Inferior parietal cortex (tissue), 1 donor: ENCODE data around the gene BRD3OS.

Experiments
- DNase-seq: peaks from one replicate; pipeline ENCODE4 v3.0.0-alpha.2; 2016; ENCODE audit errors: extremely low spot score

BRD3OS gene

DNA sequence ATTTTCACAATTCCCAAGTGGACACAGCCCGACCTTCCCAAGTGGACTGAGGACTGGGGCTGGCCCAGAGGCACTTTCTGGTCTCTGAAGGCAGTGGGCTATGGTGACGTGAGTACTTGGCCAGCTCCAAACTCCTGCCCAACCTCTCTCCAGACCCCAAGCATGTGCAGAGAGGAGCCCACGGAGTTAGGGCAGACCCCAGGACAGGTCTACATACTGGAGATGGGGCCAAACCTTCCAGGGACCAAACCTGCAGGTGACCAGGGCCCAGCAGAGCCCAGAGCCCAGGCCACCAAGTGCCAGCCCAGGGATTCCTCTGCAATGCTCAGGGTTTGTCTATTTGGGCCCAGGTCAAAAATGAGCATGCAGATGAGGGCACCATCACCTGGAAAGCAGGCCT is 27.2 kb downstream of the BRD3OS start:
- no peak for DNase-seq

DNA sequence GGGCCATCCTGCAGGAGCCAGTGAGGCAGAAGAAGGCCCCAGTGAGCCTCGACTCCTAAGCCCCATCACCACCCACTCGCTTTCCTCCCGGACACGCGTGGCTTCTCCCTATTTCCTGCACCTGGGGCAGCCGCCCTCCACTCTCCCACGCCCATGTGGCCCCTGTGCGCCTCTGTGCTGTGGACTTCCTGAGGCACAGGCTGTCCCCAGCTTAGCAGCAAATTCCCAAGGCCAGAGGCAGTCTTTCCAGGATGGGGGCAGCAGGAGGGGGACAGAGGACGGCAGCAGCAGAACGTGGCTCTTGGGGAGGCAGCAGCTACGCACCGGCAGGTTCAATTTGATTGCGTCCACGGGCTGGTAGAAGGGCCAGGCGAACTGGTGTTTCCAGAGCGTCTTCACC is 27.7 kb downstream of the BRD3OS start:
- no peak for DNase-seq

DNA sequence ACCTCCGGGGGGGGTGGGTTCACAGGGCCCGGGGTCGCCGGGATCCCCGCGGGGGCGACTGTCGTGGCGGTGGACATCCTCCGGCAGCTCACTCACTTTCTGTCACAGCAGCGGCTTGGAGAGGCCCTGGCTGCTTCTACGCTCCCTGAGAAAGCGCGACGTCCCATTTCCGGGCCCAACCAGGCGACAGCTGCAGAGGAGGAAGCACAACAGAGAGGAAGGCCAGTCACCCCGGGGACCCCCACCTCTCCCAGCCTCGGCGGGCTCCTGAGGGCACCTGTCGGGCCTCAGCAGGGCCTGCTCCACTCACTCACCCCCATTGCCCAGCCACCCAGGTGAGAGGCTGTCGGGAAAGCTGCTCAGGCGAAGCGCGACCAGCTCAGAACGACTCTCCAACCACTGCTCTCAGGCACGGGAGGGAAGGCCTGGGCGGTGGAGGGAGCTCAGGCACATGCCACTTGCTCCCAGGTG is 28.2 kb downstream of the BRD3OS start:
- DNase-seq, result no peak

DNA sequence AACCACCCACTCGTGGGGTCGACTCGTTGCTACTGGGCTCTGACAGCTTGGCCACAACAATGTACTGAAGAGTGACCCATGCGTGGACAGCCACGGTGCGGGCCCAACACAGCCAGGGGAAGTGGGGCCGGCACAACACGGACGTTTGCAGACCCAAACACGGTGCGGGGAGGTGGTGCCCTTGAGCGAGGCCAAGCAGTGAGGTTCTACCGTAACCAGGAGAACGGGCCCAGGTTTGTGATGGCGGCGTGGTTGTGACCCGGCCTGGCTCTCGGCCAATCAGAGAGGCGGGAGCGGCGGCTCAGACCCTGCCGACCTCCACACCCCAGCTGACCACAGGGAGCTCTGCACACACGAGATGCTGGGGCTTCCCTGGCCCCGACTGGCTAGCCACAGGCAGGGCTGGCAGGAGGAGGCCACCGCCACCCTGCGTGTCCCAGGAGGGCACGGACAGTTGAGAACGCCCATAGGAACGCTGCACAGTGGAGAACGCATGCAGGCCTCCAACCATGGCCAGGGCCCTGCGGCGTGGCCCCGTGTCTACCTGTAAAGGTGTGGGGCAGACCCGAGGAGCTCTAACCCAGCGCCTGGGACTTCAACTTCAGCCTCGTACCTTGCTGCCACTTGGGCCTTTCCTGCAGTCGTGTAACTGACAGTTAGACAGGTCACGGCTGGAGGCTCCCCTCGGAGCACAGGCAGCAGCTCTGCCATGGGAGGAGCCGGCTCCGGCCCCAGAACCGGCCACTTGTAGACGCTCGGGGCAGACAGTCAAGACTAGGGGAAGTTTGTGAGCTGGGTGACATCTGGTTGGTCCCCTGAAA is 28.9 kb downstream of the BRD3OS start:
- DNase-seq, result no peak

DNA sequence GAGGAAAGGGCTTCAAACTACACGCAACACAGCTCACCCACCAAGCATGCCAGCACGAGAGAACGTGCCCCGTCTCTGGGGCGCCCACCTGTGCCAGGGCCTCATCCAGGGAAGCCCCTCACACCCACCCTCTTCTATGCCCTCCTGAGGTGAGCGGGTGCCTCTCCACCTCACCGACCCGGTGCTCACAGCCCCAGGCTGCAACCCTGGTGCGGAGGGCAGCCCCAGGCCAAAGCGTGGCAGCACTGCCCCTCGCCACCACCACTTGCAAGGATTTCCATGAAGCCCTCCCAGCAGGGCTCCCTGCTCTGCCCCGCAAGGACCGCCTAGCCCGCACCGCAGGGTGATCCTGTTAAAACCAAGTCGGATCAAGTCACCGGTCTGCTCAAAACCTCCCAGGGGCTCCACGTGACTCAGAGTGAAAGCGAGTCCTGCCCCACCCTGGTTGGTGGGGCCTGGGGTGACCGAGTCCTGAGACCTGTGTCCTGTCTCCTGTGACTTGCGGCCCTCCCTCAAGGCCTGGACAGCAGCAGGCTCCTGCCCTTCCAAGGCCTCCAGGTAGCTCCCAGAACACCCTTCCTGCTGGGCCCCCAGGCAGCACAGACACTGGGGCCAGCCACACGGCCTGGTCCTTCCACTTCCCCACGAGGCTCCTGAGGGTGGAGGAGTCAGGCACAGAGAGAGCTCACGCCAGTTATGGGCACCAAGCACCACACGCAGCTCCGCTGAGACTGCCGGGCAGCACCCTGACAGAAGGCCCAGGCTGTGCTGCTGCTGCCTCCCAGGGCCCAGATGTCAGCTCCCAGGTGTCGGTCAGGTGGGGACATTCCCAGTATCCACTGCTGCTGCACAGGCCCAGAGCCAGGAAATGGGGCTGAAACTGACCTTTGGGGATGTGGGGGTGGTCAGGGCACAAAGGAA is 29.9 kb downstream of the BRD3OS start:
- DNase-seq, result no peak

DNA sequence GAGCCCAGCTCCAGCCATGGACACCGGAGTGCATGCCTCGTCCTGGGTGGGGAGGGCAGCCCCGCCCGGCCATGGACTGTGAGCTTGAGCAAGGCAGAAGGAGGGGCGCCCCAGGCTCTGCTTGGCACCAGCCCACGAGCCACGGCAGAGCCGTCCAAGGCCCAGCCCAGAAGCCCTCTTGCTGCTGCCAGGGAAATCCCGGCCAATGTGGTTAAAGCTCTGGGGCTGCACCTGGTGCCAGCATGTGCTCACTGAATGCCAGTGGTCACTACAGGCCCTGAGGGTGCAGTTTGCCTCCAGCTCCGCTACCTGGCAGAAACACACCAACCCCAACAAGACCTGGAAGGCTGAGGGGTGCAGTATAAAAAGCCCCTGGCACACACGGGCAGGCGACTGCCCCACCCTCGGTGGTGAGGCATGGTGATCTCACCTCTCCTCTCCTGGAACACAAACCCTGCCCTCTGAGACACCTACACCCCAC is 30.7 kb downstream of the BRD3OS start:
- DNase-seq, result no peak

DNA sequence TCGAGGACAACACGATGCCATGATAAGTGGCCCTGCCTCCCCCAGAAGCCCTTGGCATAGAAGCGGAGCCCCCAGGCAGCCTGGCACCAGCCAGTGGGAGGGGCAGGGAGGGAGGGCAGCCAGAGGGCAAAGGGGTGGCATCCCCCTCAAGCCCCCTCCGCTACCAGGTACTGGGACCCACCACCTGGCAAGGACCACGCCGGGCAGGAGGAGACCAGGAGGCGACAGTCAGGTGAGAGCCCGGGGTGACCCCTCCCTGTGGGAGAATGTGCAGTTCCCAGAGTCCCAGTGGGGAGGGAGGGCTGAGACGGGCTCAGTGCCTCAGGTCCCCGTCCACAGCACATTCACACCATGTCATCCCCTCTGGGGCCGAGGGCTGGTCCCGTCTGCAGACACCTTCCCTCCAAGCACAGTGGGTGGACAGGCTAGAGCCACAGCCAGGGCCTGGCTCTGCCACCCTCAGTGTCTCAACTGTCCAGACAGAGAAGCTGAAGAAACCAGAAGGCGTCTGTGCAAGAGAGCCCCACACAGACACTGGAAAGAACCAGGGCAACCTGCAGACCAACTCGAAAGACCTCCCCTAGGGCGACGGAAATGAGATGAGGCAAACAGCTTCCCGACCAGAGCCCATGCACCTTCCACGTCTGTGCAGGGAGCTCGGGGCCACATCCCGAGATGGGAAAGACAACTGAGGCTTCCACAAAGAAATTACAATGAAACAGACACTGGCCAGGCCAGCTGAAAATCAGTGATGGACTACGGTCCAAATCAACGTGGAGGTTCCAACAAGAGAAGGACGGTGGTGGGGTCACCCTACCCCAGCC is 31.4 kb downstream of the BRD3OS start:
- DNase-seq, result no peak

DNA sequence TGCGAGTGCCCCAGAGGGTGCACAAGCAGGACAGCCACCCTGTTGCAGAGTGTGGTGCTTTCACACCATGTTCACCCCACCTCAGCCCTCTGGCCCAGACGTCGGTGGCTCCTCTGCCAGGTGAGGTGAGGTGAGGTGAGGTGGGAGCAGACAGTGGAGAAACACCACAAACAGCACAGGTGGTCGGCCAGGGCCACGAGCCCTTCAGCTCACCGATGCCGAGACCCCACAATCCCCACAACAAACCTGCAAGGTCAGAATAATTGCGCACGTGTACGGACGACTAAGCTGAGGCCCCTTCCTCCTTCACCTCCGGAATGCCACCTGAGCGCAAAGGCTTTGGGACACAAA is 32.0 kb downstream of the BRD3OS start:
- no peak for DNase-seq

DNA sequence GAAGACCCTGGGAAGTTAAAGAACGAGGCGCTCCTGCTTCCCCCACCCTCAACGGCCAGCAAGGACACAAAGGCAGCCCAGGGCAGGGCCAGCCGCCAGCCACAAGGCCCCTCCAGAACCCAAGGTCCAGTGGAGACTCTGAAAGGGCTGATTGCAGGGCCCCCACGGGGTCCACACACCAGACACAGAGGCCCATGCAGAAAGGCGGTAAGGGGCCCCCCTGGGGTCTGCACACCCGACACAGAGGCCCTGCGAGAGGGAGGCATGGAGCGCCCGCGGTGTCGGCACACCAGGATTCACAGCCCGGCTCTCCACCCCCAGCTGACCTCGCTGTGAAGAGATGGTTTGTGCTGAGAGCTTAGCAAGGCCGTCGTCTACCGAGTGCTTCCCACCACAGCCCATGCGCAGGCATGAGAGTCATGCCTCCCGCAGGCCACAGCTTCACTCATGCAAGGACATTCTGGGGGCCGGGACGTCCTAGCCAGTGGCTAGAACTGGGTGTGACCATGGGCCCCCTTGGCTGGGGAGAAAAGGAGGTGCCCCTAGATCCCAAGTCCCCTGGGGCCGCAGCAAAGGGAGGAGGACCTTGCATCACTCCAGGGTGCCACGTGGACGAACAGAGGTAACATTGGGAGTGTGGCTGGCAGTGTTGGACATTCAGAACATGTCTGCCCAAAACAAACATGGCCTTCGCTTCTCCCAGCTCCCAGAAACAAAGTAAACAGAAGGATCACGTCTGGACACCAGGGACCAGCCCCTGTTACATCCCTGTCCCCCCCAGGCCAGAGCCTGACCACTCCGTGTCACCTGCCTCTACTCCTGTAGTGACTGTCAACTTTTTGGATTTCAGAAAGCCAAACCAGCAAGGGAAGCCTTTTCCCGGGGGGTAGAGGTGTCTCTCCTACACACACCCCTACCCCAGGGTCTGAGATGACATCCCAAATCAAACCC is 32.7 kb downstream of the BRD3OS start:
- DNase-seq, result no peak

DNA sequence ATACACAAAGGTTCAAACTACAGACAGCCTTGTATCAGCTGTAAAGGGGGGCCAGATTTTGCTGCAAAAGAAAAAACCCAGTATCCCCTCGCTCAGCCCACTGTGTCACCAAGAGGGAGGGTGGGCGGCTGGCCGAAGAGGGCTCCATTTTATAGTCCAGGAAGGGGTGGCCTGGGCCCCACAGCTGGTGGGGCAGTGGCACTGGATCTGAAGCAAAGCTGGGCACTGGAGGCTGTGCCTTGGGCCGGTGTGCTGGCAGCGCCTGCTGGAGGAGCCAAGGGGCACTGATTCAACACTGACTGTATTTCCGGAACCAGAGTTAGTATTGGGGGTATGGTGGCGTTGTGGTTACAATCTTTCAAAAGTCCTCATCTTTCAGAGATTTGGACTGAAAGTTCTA is 33.4 kb downstream of the BRD3OS start:
- no peak for DNase-seq

DNA sequence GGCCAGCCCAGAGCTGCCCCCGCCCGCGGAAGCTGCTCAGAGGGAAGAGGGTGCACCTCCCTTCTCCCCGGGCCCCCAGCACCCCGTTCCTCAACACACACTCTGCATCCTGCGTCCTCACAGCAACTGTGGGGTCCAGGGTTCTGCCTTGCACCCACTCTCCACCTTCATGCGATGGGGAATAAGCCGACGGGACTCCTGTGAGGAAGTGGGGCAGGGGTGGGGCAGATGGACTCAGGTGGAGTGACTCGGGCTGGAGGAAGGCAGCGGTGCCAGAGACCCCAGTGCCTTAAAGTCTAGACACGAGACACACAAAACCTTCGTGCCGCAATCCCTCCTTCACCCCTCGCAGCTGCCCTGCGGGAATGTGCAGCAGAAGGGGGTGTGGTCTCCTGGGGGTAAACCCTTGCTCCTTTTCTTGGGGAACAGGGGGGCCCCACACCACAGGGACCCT is 33.9 kb downstream of the BRD3OS start:
- no peak for DNase-seq

DNA sequence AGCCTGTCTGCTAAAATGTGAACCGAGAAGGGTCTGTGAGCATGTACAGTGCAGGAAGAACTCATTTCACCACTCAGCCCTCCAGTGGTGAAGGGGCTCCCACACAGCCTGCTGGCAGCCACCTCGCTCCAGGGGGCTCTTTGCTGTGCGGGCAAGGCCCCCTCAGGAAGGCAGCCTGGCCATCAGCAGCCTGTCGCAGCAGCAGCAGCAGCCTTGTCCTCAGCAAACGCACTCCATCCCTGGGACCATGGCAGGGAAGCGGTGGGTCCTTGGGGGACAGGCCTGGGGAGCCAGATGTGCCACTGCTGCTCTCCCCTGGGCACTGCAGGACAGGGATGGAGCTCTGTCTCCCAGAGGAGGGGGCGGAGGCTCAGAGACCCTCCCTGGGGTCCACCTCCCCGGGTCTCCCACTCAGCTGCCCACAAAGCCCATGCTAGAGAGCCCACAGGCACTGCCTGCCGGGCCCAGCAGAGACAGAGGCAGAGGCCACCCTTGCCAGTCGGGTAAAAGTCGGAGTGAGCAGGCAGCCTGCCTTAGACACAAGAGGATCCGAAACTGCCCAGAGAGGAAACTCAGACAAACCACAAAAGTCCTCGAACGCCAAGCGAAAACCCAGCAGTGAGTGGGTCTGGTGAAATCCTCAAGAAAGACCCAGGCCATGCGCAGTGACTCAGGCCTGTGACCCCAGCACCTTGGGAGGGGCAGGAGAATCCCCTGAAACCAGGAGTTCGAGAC is 34.5 kb downstream of the BRD3OS start:
- DNase-seq, result no peak

DNA sequence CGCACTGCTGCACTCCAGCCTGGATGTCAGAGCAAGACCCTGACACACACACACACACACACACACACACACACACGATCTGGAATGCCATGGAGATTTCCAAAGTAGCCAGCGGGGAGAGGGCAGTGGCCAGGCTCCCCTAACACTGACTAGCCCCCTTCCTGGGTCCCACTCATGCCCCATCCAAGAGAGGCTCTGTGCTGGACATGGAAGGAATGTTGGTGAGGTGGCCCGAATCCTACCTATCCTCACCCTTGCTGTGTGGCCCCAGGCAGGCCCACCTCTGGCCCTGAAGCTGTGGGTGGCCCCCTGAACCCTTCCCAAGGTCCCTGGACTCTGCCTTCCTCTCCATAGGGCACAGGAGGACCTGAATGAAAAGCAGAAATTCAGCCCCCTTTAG is 35.3 kb downstream of the BRD3OS start:
- no peak for DNase-seq

DNA sequence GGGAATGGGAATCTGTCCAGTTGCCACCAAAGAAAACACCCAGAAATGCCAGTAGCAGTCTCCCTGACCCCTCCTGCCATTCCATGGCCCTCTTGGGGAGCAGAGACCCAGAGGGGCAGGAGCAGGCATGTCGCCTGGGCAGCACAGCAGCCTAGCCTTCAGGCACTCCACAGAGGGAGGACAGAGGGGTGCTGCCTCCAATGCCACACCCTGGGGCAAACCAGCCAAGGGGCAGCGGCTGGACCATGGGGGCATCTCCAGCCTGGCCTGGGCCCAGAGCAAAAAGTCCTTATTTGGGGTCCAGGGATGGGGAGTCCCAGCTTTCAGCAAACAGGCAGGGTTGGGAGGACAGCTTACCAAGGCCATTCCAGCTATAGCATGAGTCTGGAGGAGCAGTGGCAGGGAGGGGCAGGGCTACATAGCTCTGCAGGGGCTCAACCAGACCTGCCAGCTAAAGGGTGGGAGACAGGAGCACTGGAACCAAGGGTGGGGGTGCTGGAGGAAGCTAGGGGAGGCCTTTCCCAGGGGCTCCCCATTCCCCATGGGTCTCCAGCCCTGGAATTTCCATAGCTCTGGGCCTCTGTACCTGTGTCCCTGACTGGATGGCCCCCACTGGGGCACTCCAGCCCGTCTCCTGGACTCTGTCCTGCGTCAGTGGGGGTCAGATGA is 35.9 kb downstream of the BRD3OS start:
- no peak for DNase-seq

DNA sequence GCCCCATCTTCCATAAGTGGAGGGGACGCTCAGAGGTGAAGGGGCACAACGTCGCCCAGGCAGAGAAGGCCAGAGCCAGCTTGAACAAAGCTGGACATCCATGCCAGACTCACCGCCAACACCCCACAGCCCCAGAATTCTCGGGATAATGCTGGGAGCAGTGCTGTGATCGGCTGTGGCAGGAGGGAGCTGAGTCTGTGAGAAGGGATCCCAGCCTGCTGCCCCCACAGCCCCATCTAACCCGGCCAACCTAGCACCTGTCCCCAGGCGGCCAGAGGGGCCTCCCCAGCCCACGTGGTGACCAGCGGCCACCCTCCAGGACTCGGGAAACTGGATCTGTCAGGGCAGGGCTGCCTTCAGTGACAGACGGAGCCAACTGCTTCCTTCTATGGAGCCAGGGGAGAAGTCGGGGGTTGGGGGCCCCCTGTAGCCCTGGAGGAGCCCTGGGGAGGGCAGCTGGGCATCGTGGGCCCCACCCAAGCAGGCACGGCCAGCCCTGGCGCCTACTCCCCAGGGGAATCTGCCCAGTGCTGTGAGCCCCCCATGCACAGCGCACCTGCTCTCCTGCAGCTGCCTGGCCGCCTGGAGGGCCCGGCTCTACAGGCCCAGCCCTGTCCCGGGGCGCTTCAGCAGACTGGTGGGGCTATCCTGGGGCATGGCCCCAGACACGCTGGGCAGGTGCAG is 36.5 kb downstream of the BRD3OS start:
- no peak for DNase-seq

DNA sequence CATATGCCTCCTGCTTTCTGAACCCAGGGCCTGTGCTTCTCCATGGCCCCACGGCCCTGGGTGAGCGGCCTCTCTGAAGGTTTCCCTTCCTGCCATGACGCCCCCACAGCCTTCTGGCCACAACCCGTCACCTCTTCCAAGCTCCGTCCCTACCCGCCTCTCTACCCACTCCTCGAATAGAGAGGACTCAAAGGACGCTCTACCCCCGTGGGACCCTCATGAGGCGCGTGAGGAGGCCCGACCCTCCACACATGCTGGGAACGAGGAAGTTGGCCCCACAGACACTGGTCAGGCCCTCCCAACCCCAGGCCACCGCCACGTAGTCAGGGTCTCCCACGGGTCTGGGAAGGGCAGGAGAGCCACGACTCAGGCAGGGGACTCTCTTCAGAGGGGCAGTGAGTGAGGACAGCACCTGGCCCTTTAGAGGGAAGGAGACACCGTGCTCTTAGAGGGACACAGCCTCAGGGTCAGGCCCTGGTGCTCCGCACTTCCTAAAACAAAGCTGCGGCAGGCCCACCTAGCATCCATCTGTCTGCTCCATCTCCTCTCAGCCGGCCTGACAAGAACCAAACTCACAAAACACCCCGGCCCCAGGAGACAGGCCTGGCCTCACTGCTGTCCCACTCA is 37.3 kb downstream of the BRD3OS start:
- DNase-seq, result no peak

DNA sequence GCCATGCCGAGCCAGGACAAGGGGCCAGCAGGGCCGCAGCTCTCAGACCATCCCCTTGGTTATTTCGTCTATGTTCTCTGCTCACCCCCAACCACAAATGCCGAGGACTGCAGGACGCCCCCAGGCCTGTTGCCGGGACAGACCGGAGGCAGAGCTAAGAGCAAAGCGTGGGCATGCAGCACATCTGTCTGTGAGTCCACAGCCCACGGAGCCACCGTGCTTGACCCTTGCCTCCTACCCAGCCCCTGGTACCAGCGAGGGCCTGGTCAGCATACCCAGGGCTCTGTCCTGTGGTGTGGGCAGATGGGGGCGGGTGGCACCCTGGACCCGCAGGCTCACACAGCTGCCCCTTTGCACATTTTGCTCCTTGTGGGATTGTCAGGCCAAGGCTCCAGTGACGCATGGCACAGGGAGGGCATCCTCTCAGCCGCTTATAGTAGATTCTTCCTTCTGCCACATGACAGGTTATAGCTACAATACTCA is 37.8 kb downstream of the BRD3OS start:
- DNase-seq, result no peak
